H1 (cell line): ENCODE data around the gene DDX47. TPM values are rescaled to one million over a fixed set of nuclear protein-coding genes. Genes with fewer than 3 reads are reported as not detected.

Experiments
- CTCF ChIA-PET: fragments of 300-600 bp; sonication (Branson Sonifier 250); formaldehyde crosslinking; loops from one replicate; lab custom pipeline; 2021; ENCODE audit not compliant: partially characterized antibody; lab: Charles Lee
- POLR2A ChIA-PET: fragments of 300-600 bp; sonication (Branson Sonifier 250); formaldehyde crosslinking; loops from one replicate; lab custom pipeline; 2021; ENCODE audit warnings: inconsistent platforms; ENCODE audit not compliant: partially characterized antibody; lab: Charles Lee
- DNase-seq, 2 experiments: peaks; one replicate each; pipeline versions ENCODE4 v3.0.0 to v3.0.0-alpha.2; 2010 to 2022; ENCODE audit warnings: low spot score in 2 of 2, low read depth in 1 of 2, mixed read lengths in 1 of 2
- FAIRE-seq: peaks from 2 replicates; lab custom pipeline; 2011; peaks lifted over from hg19 to GRCh38; lab: Jason Lieb, UNC
- H2AFZ ChIP-seq: 2 replicates; pipeline ENCODE4 v1.8.1; 2012; ENCODE audit warnings: low read length, inconsistent platforms
- H2AK5ac ChIP-seq: 2 replicates; pipeline ENCODE4 v1.6.1; 2013; ENCODE audit warnings: low read depth, low read length
- H2BK120ac ChIP-seq: replicated peaks from 2 replicates; pipeline ENCODE3; 2013; ENCODE audit warnings: low read depth, low read length, inconsistent platforms
- H2BK12ac ChIP-seq: 2 replicates; pipeline ENCODE4 v1.6.1; 2013; ENCODE audit warnings: low read depth, low read length
- H2BK15ac ChIP-seq: 2 replicates; pipeline ENCODE4 v1.6.1; 2013; ENCODE audit warnings: low read length
- H2BK20ac ChIP-seq: 2 replicates; pipeline ENCODE4 v1.6.1; 2013; ENCODE audit warnings: low read length
- H2BK5ac ChIP-seq: 2 replicates; pipeline ENCODE4 v1.6.1; 2013; ENCODE audit warnings: low read depth, low read length
- H3K14ac ChIP-seq: 2 replicates; pipeline ENCODE4 v1.6.1; 2013; ENCODE audit warnings: inconsistent platforms; ENCODE audit not compliant: insufficient read length
- H3K18ac ChIP-seq: 2 replicates; pipeline ENCODE4 v1.6.1; 2013; ENCODE audit warnings: low read length; ENCODE audit errors: extremely low read depth
- H3K23ac ChIP-seq: 2 replicates; pipeline ENCODE4 v1.6.1; 2013; ENCODE audit warnings: inconsistent platforms; ENCODE audit not compliant: insufficient read length
- H3K23me2 ChIP-seq: 2 replicates; pipeline ENCODE4 v1.6.1; 2013; ENCODE audit warnings: low read depth, low read length
- H3K27ac ChIP-seq: 2 replicates; pipeline ENCODE4 v1.6.1; 2011; ENCODE audit warnings: low read depth, low read length, inconsistent platforms
- H3K27me3 ChIP-seq, 4 experiments: replicated peaks in 1 of 4; 1 replicate in 1 of 4; 2 replicates in 3 of 4; pipeline versions ENCODE4 v1.6.1 to v1.8.1; 2011 to 2013; ENCODE audit warnings: low read length in 3 of 4, mild to moderate bottlenecking in 3 of 4, inconsistent platforms in 2 of 4, mixed read lengths in 2 of 4, moderate library complexity in 1 of 4; ENCODE audit not compliant: control insufficient read depth in 3 of 4, insufficient read depth in 3 of 4; ENCODE audit errors: extremely low read depth in 1 of 4
- H3K36me3 ChIP-seq, 4 experiments: 2 replicates each; pipeline versions ENCODE4 v1.6.1 to v1.8.1; 2011 to 2013; ENCODE audit warnings: mild to moderate bottlenecking in 4 of 4, low read length in 3 of 4, moderate library complexity in 2 of 4, control low read depth in 1 of 4, inconsistent platforms in 1 of 4; ENCODE audit not compliant: insufficient read depth in 4 of 4, control insufficient read depth in 2 of 4
- H3K4ac ChIP-seq: replicated peaks from 2 replicates; pipeline ENCODE3; 2013; ENCODE audit warnings: low read length, low read depth, mixed read lengths, inconsistent platforms; ENCODE audit not compliant: insufficient read length
- H3K4me1 ChIP-seq, 4 experiments: replicated peaks in 1 of 4; 1 replicate in 1 of 4; 2 replicates in 3 of 4; pipeline versions ENCODE4 v1.6.1 to v1.8.1; 2011 to 2013; ENCODE audit warnings: low read length in 3 of 4, inconsistent platforms in 2 of 4, mixed read lengths in 1 of 4; ENCODE audit not compliant: insufficient read depth in 4 of 4, control insufficient read depth in 3 of 4
- H3K4me2 ChIP-seq, 2 experiments: 2 replicates each; pipeline versions ENCODE4 v1.6.1 to v1.8.1; 2011 to 2013; ENCODE audit warnings: low read depth in 2 of 2, low read length in 2 of 2, control low read depth in 1 of 2, inconsistent platforms in 1 of 2, mild to moderate bottlenecking in 1 of 2; ENCODE audit not compliant: insufficient read depth in 1 of 2
- H3K4me3 ChIP-seq, 4 experiments: fragments of 200-600, 300-600 bp in 1 of 4; sonication (generic), shearing (Covaris generic), sonication (Bioruptor Twin) in 1 of 4; 2 replicates each; pipeline versions ENCODE4 v1.5.1 to v1.8.1; 2011 to 2016; ENCODE audit warnings: low read length in 4 of 4, low read depth in 3 of 4, control low read depth in 2 of 4, inconsistent platforms in 2 of 4, mild to moderate bottlenecking in 2 of 4, mixed read lengths in 1 of 4, moderate library complexity in 1 of 4; ENCODE audit not compliant: insufficient read depth in 2 of 4; ENCODE audit errors: extremely low read depth in 1 of 4
- H3K56ac ChIP-seq: replicated peaks from 2 replicates; pipeline ENCODE3; 2013; ENCODE audit warnings: low read depth, mild to moderate bottlenecking, mixed read lengths, low read length, inconsistent platforms; ENCODE audit not compliant: insufficient read length
- H3K79me1 ChIP-seq: 2 replicates; pipeline ENCODE4 v1.6.1; 2013; ENCODE audit warnings: low read depth, low read length, control low read depth
- H3K79me2 ChIP-seq, 2 experiments: 2 replicates each; pipeline versions ENCODE4 v1.6.1 to v1.8.1; 2012 to 2013; ENCODE audit warnings: low read length in 2 of 2, mild to moderate bottlenecking in 2 of 2, inconsistent platforms in 1 of 2; ENCODE audit not compliant: insufficient read depth in 2 of 2, control insufficient read depth in 1 of 2
- H3K9ac ChIP-seq, 4 experiments: replicated peaks in 1 of 4; 1 replicate in 1 of 4; 2 replicates in 3 of 4; pipeline versions ENCODE4 v1.6.1 to v1.8.1; 2011 to 2013; ENCODE audit warnings: low read depth in 3 of 4, low read length in 3 of 4, control low read depth in 2 of 4, mild to moderate bottlenecking in 2 of 4, moderate library complexity in 2 of 4, inconsistent platforms in 1 of 4; ENCODE audit errors: extremely low read depth in 1 of 4
- H3K9me3 ChIP-seq, 2 experiments: 2 replicates each; pipeline versions ENCODE4 v1.6.1 to v1.8.1; 2012 to 2013; ENCODE audit warnings: mild to moderate bottlenecking in 2 of 2, moderate library complexity in 2 of 2, control low read depth in 1 of 2, inconsistent platforms in 1 of 2, low read depth in 1 of 2, low read length in 1 of 2, mixed read lengths in 1 of 2; ENCODE audit not compliant: insufficient read depth in 2 of 2
- H4K20me1 ChIP-seq, 2 experiments: replicated peaks in 1 of 2; 2 replicates each; pipeline versions ENCODE3 to v1.8.1; 2011 to 2013; ENCODE audit warnings: inconsistent platforms in 2 of 2, low read length in 2 of 2, mild to moderate bottlenecking in 1 of 2; ENCODE audit not compliant: insufficient read depth in 2 of 2, control insufficient read depth in 1 of 2
- H4K5ac ChIP-seq: 2 replicates; pipeline ENCODE4 v1.6.1; 2013; ENCODE audit warnings: low read length, low read depth, mixed read lengths, inconsistent platforms; ENCODE audit not compliant: insufficient read length
- H4K8ac ChIP-seq: 2 replicates; pipeline ENCODE4 v1.8.0; 2013; ENCODE audit warnings: mild to moderate bottlenecking, moderate library complexity, low read length, inconsistent platforms; ENCODE audit not compliant: insufficient read depth; ENCODE audit errors: extremely low read depth
- H4K91ac ChIP-seq: replicated peaks from 2 replicates; pipeline ENCODE3; 2013; ENCODE audit warnings: low read length, mixed read lengths, inconsistent platforms; ENCODE audit not compliant: insufficient read length
- CTBP2 ChIP-seq: IDR thresholded peaks from 2 replicates; pipeline ENCODE4 v1.7.0; 2011; ENCODE audit warnings: borderline replicate concordance, mild to moderate bottlenecking, moderate library complexity, mixed read lengths, low read length; ENCODE audit not compliant: insufficient read depth, insufficient read length
- EP300 ChIP-seq, 2 experiments: IDR thresholded peaks; 1 replicate in 1 of 2; 2 replicates in 1 of 2; pipeline ENCODE4 v1.6.1; 2011 to 2012; ENCODE audit warnings: low read depth in 2 of 2, low read length in 2 of 2, mild to moderate bottlenecking in 2 of 2, borderline replicate concordance in 1 of 2, inconsistent platforms in 1 of 2, moderate library complexity in 1 of 2
- GABPA ChIP-seq: IDR thresholded peaks from 2 replicates; pipeline ENCODE4 v1.6.1; 2011; ENCODE audit warnings: mild to moderate bottlenecking, low read length, moderate library complexity, borderline replicate concordance; ENCODE audit not compliant: insufficient read depth
- NANOG ChIP-seq: IDR thresholded peaks from 2 replicates; pipeline ENCODE4 v1.6.1; 2011; ENCODE audit warnings: low read length, low read depth, mild to moderate bottlenecking, inconsistent platforms; ENCODE audit not compliant: insufficient read depth, poor library complexity, severe bottlenecking
- NRF1 ChIP-seq: IDR thresholded peaks from 2 replicates; pipeline ENCODE4 v1.6.1; 2011; ENCODE audit warnings: mild to moderate bottlenecking, low read depth, low read length, improper control_type of control experiment
- RFX5 ChIP-seq: IDR thresholded peaks from 2 replicates; pipeline ENCODE4 v1.6.1; 2011; ENCODE audit warnings: low read depth, low read length, improper control_type of control experiment, borderline replicate concordance
- RNF2 ChIP-seq: fragments of 200-900, 300-1000 bp; sonication (generic); IDR thresholded peaks from 2 replicates; pipeline ENCODE4 v1.7.1; 2016; ENCODE audit warnings: borderline replicate concordance, low read depth, mild to moderate bottlenecking, antibody characterized with exemption, low read length; ENCODE audit not compliant: poor library complexity, severe bottlenecking; ENCODE audit errors: missing control alignments
- SP1 ChIP-seq: IDR thresholded peaks from 2 replicates; pipeline ENCODE4 v1.6.1; 2011; ENCODE audit warnings: low read depth, low read length
- SP4 ChIP-seq: IDR thresholded peaks from 2 replicates; pipeline ENCODE4 v1.6.1; 2012; ENCODE audit warnings: low read length, inconsistent platforms
- TAF7 ChIP-seq: optimal IDR thresholded peaks from 2 replicates; pipeline ENCODE3; 2011; ENCODE audit warnings: low read depth, mild to moderate bottlenecking, inconsistent platforms, low read length, moderate library complexity, borderline replicate concordance
- WGBS, 2 experiments: shearing (Covaris generic) in 1 of 2; methylation state at CpG; one replicate each; pipeline versions ENCODE4 v1.1.6 to v1.1.7; 2013 to 2015; ENCODE audit warnings: low lambda C conversion rate in 2 of 2, mixed read lengths in 2 of 2, inconsistent platforms in 1 of 2, low coverage in 1 of 2, missing lambda C conversion rate in 1 of 2; ENCODE audit not compliant: insufficient replicate concordance in 2 of 2, insufficient coverage in 1 of 2, insufficient read length in 1 of 2; ENCODE audit errors: extremely low coverage in 1 of 2, missing lambda C conversion rate in 1 of 2; 5-methylcytosine and 5-hydroxymethylcytosine counted together
- polyA plus RNA-seq, 7 experiments: library from polyadenylated mRNA; depleted of rRNA in 3 of 7; stranded (reverse) in 5 of 7; unstranded in 2 of 7; fragments of >200 nt in 5 of 7; fragments of 200-250 nt in 2 of 7; gene quantifications; 1 replicate in 5 of 7; 2 replicates in 1 of 7; 4 replicates in 1 of 7; pipeline versions ENCODE4 v1.2.1 to v1.2.3, GENCODE V29; 2011 to 2013; ENCODE audit warnings: missing spikeins in 2 of 7, mixed read lengths in 2 of 7
- total RNA-seq: library from RNA; stranded (reverse); fragmentation: NEBNext Ultra II Directional; extraction: Animal tissue kit (Norgen Biotek cat#: 25700); gene quantifications from 2 replicates; pipeline ENCODE4 v1.2.1, GENCODE V29; 2021

DDX47 gene
- total and polyA plus RNA-seq, 2 of the 8 experiments (the other 6 are each of a cell fraction or from before 2014, with no cell fraction given): 54.4 to 74.2 TPM

DNA sequence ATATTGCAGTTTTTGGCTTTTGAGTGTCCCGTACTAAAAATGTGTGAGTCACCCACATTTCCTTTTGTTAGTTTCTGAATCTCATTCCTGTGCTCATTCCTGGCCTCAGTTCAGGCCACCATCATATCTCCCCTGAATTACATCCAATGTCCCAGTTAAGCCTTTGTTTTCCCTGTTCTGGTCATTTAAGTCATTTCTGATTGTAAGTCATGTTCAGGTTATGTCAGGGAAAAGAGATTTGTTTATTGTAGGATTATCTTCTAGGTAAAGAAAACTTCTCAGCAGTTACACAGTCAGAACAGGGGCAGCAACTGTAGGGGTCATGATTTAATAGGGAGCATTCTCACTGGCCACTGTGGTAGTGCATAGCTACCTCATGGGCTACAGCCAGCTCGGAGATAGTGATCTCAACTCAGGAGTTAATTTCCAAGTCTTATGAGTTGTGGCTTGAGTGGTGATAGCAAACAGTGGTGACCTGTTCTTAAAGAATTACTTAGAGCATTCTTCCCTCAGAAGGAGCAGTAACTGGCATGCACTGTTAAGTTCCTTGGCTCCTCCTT lies 6.7 kb downstream of the DDX47 start:
- Histone ChIP-seq H2AK5ac (no peak overlapping the region), H3K27ac (no peak overlapping the region), H4K20me1 (peaks cover 0 to 3% of the 10 kb centered on the region in 2 experiments), H4K91ac (no peak overlapping the region), H3K23ac (no peak overlapping the region), H3K4me2 (no peak overlapping the region), H2BK12ac (no peak overlapping the region), H3K79me2 (peaks cover 3 to 49% of the 10 kb centered on the region in 2 experiments; a peak in 3 of 4 replicates), H2AFZ (no peak overlapping the region), H3K4ac (no peak overlapping the region)
- TF ChIP-seq SP1: no peak
- no peak for TF ChIP-seq GABPA
- no peak for TF ChIP-seq EP300 (IDR thresholded peaks at IDR 0.05; ENCODE audit: borderline replicate concordance in 1 of 2, low read depth in 2 of 2, low read length in 2 of 2)
- TF ChIP-seq NRF1: no peak
- TF ChIP-seq NANOG: no peak
- TF ChIP-seq RFX5: no peak
- TF ChIP-seq SP4: no peak
- no peak for TF ChIP-seq CTBP2
- TF ChIP-seq TAF7: no peak
- TF ChIP-seq RNF2: no peak
- TF ChIP-seq, all 59 proteins: peak for 0
- Histone ChIP-seq H3K4me3 (no peak overlapping the region), H4K8ac (no peak overlapping the region), H2BK5ac (no peak overlapping the region), H2BK20ac (no peak overlapping the region), H3K56ac (no peak overlapping the region), H3K36me3 (peaks cover 16 to 44% (median 32%) of the 10 kb centered on the region in 4 experiments), H4K5ac (no peak overlapping the region), H3K14ac (no peak overlapping the region), H3K27me3 (no peaks in the 10 kb centered on the region), H3K23me2 (no peaks in the 10 kb centered on the region), H3K4me1 (no peaks in the 10 kb centered on the region), H3K9me3 (no peaks in the 10 kb centered on the region), H2BK120ac (no peak overlapping the region), H3K79me1 (no peaks in the 10 kb centered on the region; the same call in none of the 2 replicates), H3K18ac (no peak overlapping the region), H3K9ac (no peak overlapping the region), H2BK15ac (no peak overlapping the region)
- ChIA-PET POLR2A (interaction anchor here (1.2 kb wide), 1 partner anchor 14 kb away, joined by 3 read pairs; no protein-coding TSS in a partner anchor), CTCF (interaction anchor here (1.2 kb wide), 1 partner anchor 82 kb away, joined by 6 read pairs; no protein-coding TSS in a partner anchor)
- FAIRE-seq (no peak), DNase-seq (no peak)
- WGBS, 2 experiments: 96% methylated on average over 2 of the region's 2 CpGs; no CpG with 5 or more reads in 1 of the 2 experiments
